AG04450 (cell line): ENCODE measurements around the gene KRT10. TPM values are rescaled to one million over a fixed set of nuclear protein-coding genes. Genes with fewer than 3 reads are reported as not detected.
A peak's percentile ranks its signal among the peaks of the same experiment; 100 is the strongest.
"Not testable (repeated sequence)": the region's sequence is repeated elsewhere in the genome, so short reads cannot be mapped to it uniquely, and the experiment has no call there.

Source experiments
- CTCF ChIA-PET: fragments of 300-600, 350-600 bp; formaldehyde crosslinking; extraction: SDS; loops from one replicate; lab custom pipeline; 2022; ENCODE audit warnings: antibody characterized with exemption, inconsistent platforms; lab: Charles Lee
- POLR2A ChIA-PET: fragments of 350-600 bp; formaldehyde crosslinking; extraction: SDS; loops from one replicate; lab custom pipeline; 2021; ENCODE audit warnings: antibody characterized with exemption, inconsistent platforms; lab: Yijun Ruan, JAX
- DNase-seq: peaks from one replicate; pipeline ENCODE4 v3.0.0-alpha.2; 2011; ENCODE audit warnings: low read depth, low spot score
- H3K27ac ChIP-seq: one replicate; pipeline ENCODE4 v1.5.1; 2012; ENCODE audit warnings: low read depth, low read length, control low read depth
- H3K27me3 ChIP-seq: one replicate; pipeline ENCODE4 v1.6.0; 2012; ENCODE audit warnings: low read length; ENCODE audit not compliant: control insufficient read depth, insufficient read depth
- H3K4me3 ChIP-seq: 2 replicates; pipeline ENCODE4 v1.5.1; 2011; ENCODE audit warnings: mild to moderate bottlenecking, low read depth, low read length, control low read depth
- H3K9me3 ChIP-seq: 2 replicates; pipeline ENCODE4 v1.5.1; 2012; ENCODE audit warnings: low read length; ENCODE audit not compliant: control insufficient read depth, insufficient read depth
- CTCF ChIP-seq: IDR thresholded peaks from 2 replicates; pipeline ENCODE4 v1.5.1; 2011; ENCODE audit warnings: low read depth, low read length, control low read depth, inconsistent platforms
- polyA plus RNA-seq: library from polyadenylated mRNA; depleted of rRNA; stranded (reverse); fragments of >200 nt; gene quantifications from 2 replicates; pipeline ENCODE4 v1.2.3, GENCODE V29; 2011

KRT10 gene
- polyA plus RNA-seq, 1 experiment = 35.8 TPM

GRCh38 chr17:40864661-40865390, 42.4 kb upstream of the KRT10 start:
- no peak for DNase-seq
- Histone ChIP-seq H3K9me3 (peaks cover 8% of the 10 kb centered on the region; the same call in 1 of the 2 replicates), H3K4me3 (no peak overlapping the region), H3K27ac (no peak overlapping the region), H3K27me3 (no peaks in the 10 kb centered on the region)
- ChIA-PET CTCF (interaction anchor here (0.6 kb wide), 1 partner anchor 194 kb away, joined by 3 read pairs; no protein-coding TSS in a partner anchor), POLR2A (no interaction called here)
- TF ChIP-seq CTCF = no peak

GRCh38 chr17:40862985-40863733, 40.7 kb upstream of the KRT10 start:
- POLR2A ChIA-PET = no interaction called here
- CTCF ChIA-PET = interaction anchor here (0.5 to 9.9 kb wide), 4 partner anchors 244 to 800 kb away, joined by 3 to 162 read pairs (median 5); no protein-coding TSS in a partner anchor
- TF ChIP-seq CTCF = peak; percentile 55
- H3K9me3 ChIP-seq = peaks cover 8% of the 10 kb centered on the region; the same call in 1 of the 2 replicates
- no peak for DNase-seq
- no peak overlapping the region for H3K27ac ChIP-seq
- H3K4me3 ChIP-seq = no peak overlapping the region
- no peaks in the 10 kb centered on the region for H3K27me3 ChIP-seq

GRCh38 chr17:40859536-40859935, 37.1 kb upstream of the KRT10 start:
- no peaks in the 10 kb centered on the region for H3K27me3 ChIP-seq
- TF ChIP-seq CTCF = no peak
- DNase-seq = no peak
- CTCF ChIA-PET = interaction anchor here (0.7 to 9.9 kb wide), 7 partner anchors 56 to 807 kb away, joined by 3 to 162 read pairs (median 7); no protein-coding TSS in a partner anchor
- POLR2A ChIA-PET = no interaction called here
- no peak overlapping the region for H3K4me3 ChIP-seq
- peaks cover 8% of the 10 kb centered on the region; the same call in 1 of the 2 replicates for H3K9me3 ChIP-seq
- H3K27ac ChIP-seq = no peak overlapping the region

GRCh38 chr17:40858667-40859066, 36.3 kb upstream of the KRT10 start:
- H3K4me3 ChIP-seq, H3K27me3 ChIP-seq, DNase-seq, H3K9me3 ChIP-seq, POLR2A ChIA-PET, H3K27ac ChIP-seq: not testable (repeated sequence)
- CTCF ChIA-PET = interaction anchor here (1.2 to 9.9 kb wide), 6 partner anchors 55 to 808 kb away, joined by 4 to 162 read pairs (median 48); no protein-coding TSS in a partner anchor

GRCh38 chr17:40857535-40857934, 35.1 kb upstream of the KRT10 start:
- H3K9me3 ChIP-seq = no peaks in the 10 kb centered on the region
- H3K27ac ChIP-seq = no peak overlapping the region
- CTCF ChIA-PET = interaction anchor here (0.5 to 9.9 kb wide), 15 partner anchors 10 to 810 kb away, joined by 3 to 162 read pairs (median 5); no protein-coding TSS in a partner anchor
- no peak overlapping the region for H3K4me3 ChIP-seq
- no peak for DNase-seq
- POLR2A ChIA-PET = interaction anchor here (1.3 kb wide), 1 partner anchor 691 kb away, joined by 4 read pairs; no protein-coding TSS in a partner anchor
- TF ChIP-seq CTCF = no peak
- no peaks in the 10 kb centered on the region for H3K27me3 ChIP-seq
